Mesothelial cell of epicardium (in vitro differentiated cells): ENCODE data around the gene WNT3. TPM values are rescaled to one million over a fixed set of nuclear protein-coding genes. Genes with fewer than 3 reads are reported as not detected.

Source experiments
- DNase-seq, 2 experiments: peaks; one replicate each; pipeline ENCODE4 v3.0.0; 2021; ENCODE audit warnings: low spot score in 2 of 2; ENCODE audit not compliant: unreplicated experiment in 2 of 2
- H3K27ac Mint-ChIP-seq: 2 replicates; pipeline ENCODE4 v1.8.0; 2021; ENCODE audit warnings: mixed read lengths
- H3K27me3 Mint-ChIP-seq: 2 replicates; pipeline ENCODE4 v1.8.0; 2021; ENCODE audit warnings: low read depth, mixed read lengths
- H3K36me3 Mint-ChIP-seq: 2 replicates; pipeline ENCODE4 v1.8.0; 2021; ENCODE audit warnings: mixed read lengths
- H3K4me1 Mint-ChIP-seq: 2 replicates; pipeline ENCODE4 v1.8.0; 2021; ENCODE audit warnings: mixed read lengths
- H3K4me3 Mint-ChIP-seq: 2 replicates; pipeline ENCODE4 v1.8.0; 2021; ENCODE audit warnings: mild to moderate bottlenecking, moderate library complexity, mixed read lengths
- H3K9me3 Mint-ChIP-seq: 2 replicates; pipeline ENCODE4 v1.8.0; 2021; ENCODE audit warnings: mixed read lengths
- total RNA-seq: library from RNA; stranded (reverse); gene quantifications from 3 replicates; pipeline ENCODE4 v1.2.1, GENCODE V29; 2021
- TF ChIP-seq, protein P1 (sequence below): fragments of 200-600 bp; sonication (generic); IDR thresholded peaks from one replicate; pipeline ENCODE4 v1.5.0; 2021; ENCODE audit warnings: antibody characterized with exemption; ENCODE audit not compliant: unreplicated experiment

The WNT3 gene
- total RNA-seq, 1 donor from 2014 or later: 65.7 TPM

DNA sequence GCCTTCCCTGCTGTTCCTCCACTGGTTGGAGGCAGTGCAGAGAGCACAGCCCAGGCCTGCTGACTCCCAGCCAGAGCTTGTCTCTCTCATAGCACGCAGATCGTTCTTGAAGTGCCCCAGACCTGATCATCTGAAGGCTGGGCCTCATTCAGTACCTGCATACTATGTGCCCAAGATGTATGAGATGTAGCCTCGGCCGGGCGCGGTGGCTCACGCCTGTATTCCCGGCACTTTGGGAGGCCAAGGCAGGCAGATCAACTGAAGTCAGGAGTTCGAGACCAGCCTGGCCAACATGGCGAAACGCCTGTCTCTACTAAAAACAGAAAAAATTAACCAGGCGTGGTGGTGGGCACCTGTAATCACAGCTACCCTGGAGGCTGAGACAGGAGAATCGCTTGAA, 31.0 kb downstream of the WNT3 start:
- H3K36me3 Mint-ChIP-seq: peaks cover 28% of the 10 kb centered on the region
- H3K4me1 Mint-ChIP-seq: peaks cover 69% of the 10 kb centered on the region
- H3K27ac Mint-ChIP-seq: peak overlapping the region; percentile 97
- no peaks in the 10 kb centered on the region for H3K27me3 Mint-ChIP-seq
- H3K9me3 Mint-ChIP-seq: no peaks in the 10 kb centered on the region
- TF ChIP-seq, protein P1, sequence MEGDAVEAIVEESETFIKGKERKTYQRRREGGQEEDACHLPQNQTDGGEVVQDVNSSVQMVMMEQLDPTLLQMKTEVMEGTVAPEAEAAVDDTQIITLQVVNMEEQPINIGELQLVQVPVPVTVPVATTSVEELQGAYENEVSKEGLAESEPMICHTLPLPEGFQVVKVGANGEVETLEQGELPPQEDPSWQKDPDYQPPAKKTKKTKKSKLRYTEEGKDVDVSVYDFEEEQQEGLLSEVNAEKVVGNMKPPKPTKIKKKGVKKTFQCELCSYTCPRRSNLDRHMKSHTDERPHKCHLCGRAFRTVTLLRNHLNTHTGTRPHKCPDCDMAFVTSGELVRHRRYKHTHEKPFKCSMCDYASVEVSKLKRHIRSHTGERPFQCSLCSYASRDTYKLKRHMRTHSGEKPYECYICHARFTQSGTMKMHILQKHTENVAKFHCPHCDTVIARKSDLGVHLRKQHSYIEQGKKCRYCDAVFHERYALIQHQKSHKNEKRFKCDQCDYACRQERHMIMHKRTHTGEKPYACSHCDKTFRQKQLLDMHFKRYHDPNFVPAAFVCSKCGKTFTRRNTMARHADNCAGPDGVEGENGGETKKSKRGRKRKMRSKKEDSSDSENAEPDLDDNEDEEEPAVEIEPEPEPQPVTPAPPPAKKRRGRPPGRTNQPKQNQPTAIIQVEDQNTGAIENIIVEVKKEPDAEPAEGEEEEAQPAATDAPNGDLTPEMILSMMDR: no peak
- no peak for DNase-seq
- no peak overlapping the region for H3K4me3 Mint-ChIP-seq

DNA sequence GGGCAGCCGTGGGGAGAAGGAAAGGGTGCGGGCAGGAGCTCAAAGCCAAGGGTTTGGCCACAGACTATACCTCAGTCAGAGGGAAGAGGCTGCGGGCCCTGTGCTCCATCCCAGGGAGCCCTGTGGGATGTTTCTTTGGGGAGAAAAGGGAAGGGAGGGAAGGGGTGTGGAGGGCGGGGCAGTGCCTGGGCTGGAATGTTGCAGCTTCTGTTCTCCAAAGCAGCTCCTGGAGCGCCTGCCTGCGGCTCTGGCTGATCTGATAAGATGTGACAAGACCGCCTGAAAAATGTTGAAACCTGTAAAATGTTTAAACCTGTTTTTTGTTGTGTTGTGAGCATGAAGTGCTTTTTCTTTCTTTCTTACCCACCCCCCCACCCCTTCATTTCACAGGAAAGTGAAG, 32.8 kb downstream of the WNT3 start:
- Mint-ChIP-seq H3K9me3 (no peaks in the 10 kb centered on the region), H3K4me3 (no peak overlapping the region), H3K36me3 (peaks cover 19% of the 10 kb centered on the region), H3K27me3 (no peaks in the 10 kb centered on the region), H3K27ac (peak overlapping the region; percentile 97), H3K4me1 (peaks cover 69% of the 10 kb centered on the region)
- TF ChIP-seq, protein P1: no peak
- peak in 1 of 2 experiments; percentile 61 for DNase-seq

DNA sequence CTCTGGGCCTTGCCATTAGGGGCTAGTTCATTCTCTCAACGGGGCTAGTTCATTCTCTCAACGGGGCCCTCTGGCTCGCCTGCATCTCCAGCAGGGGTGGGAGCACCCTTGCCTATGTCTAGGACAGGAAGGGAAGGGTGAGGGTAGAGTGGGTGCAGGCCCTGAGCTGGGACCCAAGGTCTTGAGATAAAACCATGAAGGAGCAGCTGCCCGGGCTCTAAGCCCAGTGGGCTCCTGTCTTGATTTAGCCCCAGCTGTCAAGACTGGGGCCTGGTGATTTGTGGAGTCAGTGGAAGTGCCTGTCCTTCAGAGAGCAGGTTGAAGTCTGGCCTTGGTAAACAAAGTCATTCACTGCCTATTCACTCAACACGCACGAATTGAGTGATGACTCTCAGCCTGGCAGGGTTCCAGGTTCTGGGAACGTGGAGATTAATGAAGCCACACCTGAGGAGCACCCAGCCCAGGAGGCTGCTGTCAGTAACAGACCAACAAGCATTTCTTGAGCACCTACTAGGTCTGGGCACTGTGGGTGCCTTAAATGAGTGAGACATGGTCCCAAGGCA, 35.4 kb downstream of the WNT3 start:
- peaks cover 59% of the 10 kb centered on the region for H3K4me1 Mint-ChIP-seq
- no peak for DNase-seq
- peaks cover 2% of the 10 kb centered on the region for H3K36me3 Mint-ChIP-seq
- no peaks in the 10 kb centered on the region for H3K27me3 Mint-ChIP-seq
- H3K27ac Mint-ChIP-seq: peak overlapping the region; percentile 55
- H3K4me3 Mint-ChIP-seq: no peak overlapping the region
- no peaks in the 10 kb centered on the region for H3K9me3 Mint-ChIP-seq
- TF ChIP-seq, protein P1: no peak

DNA sequence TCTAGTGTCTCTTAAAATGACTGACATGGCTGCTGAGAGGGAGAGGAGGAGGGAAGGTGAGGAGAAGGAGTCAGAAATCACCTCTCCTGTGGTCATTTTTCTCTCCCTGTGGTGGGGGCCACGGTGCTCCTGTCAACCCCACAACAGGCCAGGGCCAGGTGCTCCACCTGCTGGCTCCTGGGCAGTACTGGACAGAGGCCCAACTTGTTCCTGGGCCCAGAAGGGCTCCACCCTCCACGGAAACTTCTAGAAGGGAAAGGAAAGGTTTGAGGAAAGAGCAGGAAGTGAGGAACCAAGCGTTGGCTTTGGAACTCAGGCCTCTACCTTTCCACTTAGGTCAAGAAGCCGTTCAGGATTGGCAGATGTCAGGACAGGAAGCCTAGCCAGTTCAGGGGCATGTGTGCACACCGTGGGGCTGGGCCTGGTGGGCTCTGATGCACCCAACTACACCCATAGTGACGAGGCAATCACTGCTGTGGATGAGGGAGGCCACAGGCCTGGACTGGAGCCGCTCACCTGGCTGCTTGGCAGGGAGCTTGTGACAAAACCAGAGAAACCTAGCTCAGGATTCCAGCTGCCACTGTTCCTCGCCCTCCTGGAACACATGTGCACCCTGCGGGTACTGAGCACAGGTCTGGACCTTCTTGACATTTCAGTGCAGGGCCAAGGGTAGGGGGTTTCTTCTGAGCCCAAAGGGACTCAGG, 36.1 kb downstream of the WNT3 start:
- no peaks in the 10 kb centered on the region for H3K9me3 Mint-ChIP-seq
- H3K27ac Mint-ChIP-seq: peak overlapping the region; percentile 82
- TF ChIP-seq, protein P1: peak; percentile 20
- no peaks in the 10 kb centered on the region for H3K27me3 Mint-ChIP-seq
- H3K36me3 Mint-ChIP-seq: peaks cover 2% of the 10 kb centered on the region
- peaks cover 57% of the 10 kb centered on the region for H3K4me1 Mint-ChIP-seq
- no peak overlapping the region for H3K4me3 Mint-ChIP-seq
- no peak for DNase-seq

DNA sequence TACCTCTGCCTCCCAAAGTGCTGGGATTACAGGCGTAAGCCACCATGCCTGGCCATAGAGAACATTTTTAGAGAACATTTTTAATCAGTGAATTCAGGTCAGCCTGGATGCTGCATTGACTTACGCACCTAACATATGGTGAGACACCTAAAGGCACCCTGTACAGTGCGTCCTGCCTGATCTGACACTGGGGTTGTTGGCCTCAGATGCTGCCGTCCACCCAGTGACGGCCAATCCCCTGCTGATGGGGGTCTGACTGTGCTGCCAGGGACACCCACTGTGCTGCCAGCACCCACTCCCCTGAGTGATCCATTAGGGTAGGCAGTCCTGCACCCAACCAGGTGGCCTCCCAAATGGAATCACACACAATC, 38.5 kb downstream of the WNT3 start:
- peaks cover 37% of the 10 kb centered on the region for H3K4me1 Mint-ChIP-seq

More for the DNA sequence above, 38.5 kb downstream of the WNT3 start:
- no peak for DNase-seq
- Mint-ChIP-seq H3K9me3 (no peaks in the 10 kb centered on the region), H3K27me3 (no peaks in the 10 kb centered on the region), H3K4me3 (no peak overlapping the region), H3K27ac (peak overlapping the region; percentile 11), H3K36me3 (peaks cover 6% of the 10 kb centered on the region)
- TF ChIP-seq, protein P1: no peak
